Ascending aorta (tissue), 2 donors: Measurements from ENCODE around the gene EVI5L. TPM values are rescaled to one million over a fixed set of nuclear protein-coding genes. Genes with fewer than 3 reads are reported as not detected.

Experiments used
- DNase-seq, 2 donors: peaks; one replicate each; pipeline ENCODE4 v3.0.0-alpha.2; 2019; ENCODE audit warnings: low spot score in 2 of 2
- H3K27ac ChIP-seq, 2 donors: fragments of 200-600 bp; sonication (generic); one replicate each; pipeline ENCODE4 v1.5.1; 2016 to 2017; ENCODE audit warnings: mild to moderate bottlenecking in 1 of 2
- H3K27me3 ChIP-seq: fragments of 200-600 bp; sonication (generic); one replicate; pipeline ENCODE4 v1.5.1; 2017
- H3K36me3 ChIP-seq, 2 donors: fragments of 200-600 bp; sonication (generic); one replicate each; pipeline ENCODE4 v1.5.1; 2016
- H3K4me1 ChIP-seq, 2 donors: fragments of 200-600 bp; sonication (generic); one replicate each; pipeline ENCODE4 v1.5.1; 2016 to 2017; ENCODE audit warnings: mild to moderate bottlenecking in 1 of 2
- H3K4me3 ChIP-seq, 2 donors: fragments of 200-600 bp; sonication (generic); one replicate each; pipeline ENCODE4 v1.5.1; 2016 to 2017; ENCODE audit warnings: mild to moderate bottlenecking in 1 of 2
- H3K9me3 ChIP-seq, 2 donors: fragments of 200-600 bp; sonication (generic); one replicate each; pipeline ENCODE4 v1.5.1; 2016
- CTCF ChIP-seq, 3 experiments: fragments of 200-600 bp in 2 of 3; fragments of 450-650 bp in 1 of 3; sonication (generic) in 2 of 3; IDR thresholded peaks; one replicate each; pipeline ENCODE4 v1.5.1; 2016 to 2019; ENCODE audit warnings: antibody characterized with exemption in 3 of 3, mild to moderate bottlenecking in 1 of 3, moderate library complexity in 1 of 3
- intact Hi-C: fragments of 100-400 bp; cut with DNase I; formaldehyde crosslinking; loops from one replicate; pipeline ENCODE4 v1.15.1; 2023
- total RNA-seq: library from RNA; depleted of rRNA; stranded (reverse); fragments of >200 nt; gene quantifications from one replicate; pipeline ENCODE4 v1.1.0, GENCODE V29; 2016

EVI5L gene
- total RNA-seq, 1 donor from 2014 or later, result 27.7 TPM

- H3K4me3 ChIP-seq, result no peak overlapping the region
- no peak overlapping the region for H3K27ac ChIP-seq
- no peaks in the 10 kb centered on the region for H3K27me3 ChIP-seq
- intact Hi-C loops, result no loop called here
- no peak for DNase-seq
- no peaks in the 10 kb centered on the region for H3K36me3 ChIP-seq
- no peaks in the 10 kb centered on the region for H3K4me1 ChIP-seq
- no peaks in the 10 kb centered on the region for H3K9me3 ChIP-seq
- TF ChIP-seq CTCF (IDR thresholded peaks at IDR 0.05), result no peak
Measured at GRCh38 chr19:7841751-7842660, 12.0 kb downstream of the EVI5L start.

- Histone ChIP-seq H3K4me1 (no peaks in the 10 kb centered on the region), H3K36me3 (no peaks in the 10 kb centered on the region), H3K9me3 (no peaks in the 10 kb centered on the region), H3K27ac (no peak overlapping the region), H3K27me3 (no peaks in the 10 kb centered on the region), H3K4me3 (no peak overlapping the region)
- DNase-seq, result no peak
- intact Hi-C loops, result no loop called here
- TF ChIP-seq CTCF (IDR thresholded peaks at IDR 0.05), result no peak
Measured at GRCh38 chr19:7842661-7843294, 12.8 kb downstream of the EVI5L start.

- Histone ChIP-seq H3K4me3 (no peak overlapping the region), H3K27ac (no peak overlapping the region), H3K27me3 (no peaks in the 10 kb centered on the region), H3K4me1 (no peaks in the 10 kb centered on the region), H3K9me3 (no peaks in the 10 kb centered on the region), H3K36me3 (no peaks in the 10 kb centered on the region)
- no peak for TF ChIP-seq CTCF (IDR thresholded peaks at IDR 0.05)
- intact Hi-C loops, result no loop called here
- DNase-seq, result no peak
Measured at GRCh38 chr19:7843521-7843920, 13.5 kb downstream of the EVI5L start.

GRCh38 chr19:7844405-7844804 is 14.4 kb downstream of the EVI5L start:
- H3K27me3 ChIP-seq, result no peaks in the 10 kb centered on the region
- H3K4me3 ChIP-seq, result no peak overlapping the region
- no peak for TF ChIP-seq CTCF (IDR thresholded peaks at IDR 0.05)
- intact Hi-C loops, result no loop called here
- peaks cover 0 to under 1% of the 10 kb centered on the region in 2 donors for H3K36me3 ChIP-seq
- no peaks in the 10 kb centered on the region for H3K4me1 ChIP-seq
- no peak overlapping the region for H3K27ac ChIP-seq
- no peaks in the 10 kb centered on the region for H3K9me3 ChIP-seq
- no peak for DNase-seq

- peaks cover 0 to 2% of the 10 kb centered on the region in 2 donors for H3K36me3 ChIP-seq
- H3K4me3 ChIP-seq, result no peak overlapping the region
- intact Hi-C loops, result no loop called here
- DNase-seq, result no peak
- no peak for TF ChIP-seq CTCF (IDR thresholded peaks at IDR 0.05)
- H3K27me3 ChIP-seq, result no peaks in the 10 kb centered on the region
- no peak overlapping the region for H3K27ac ChIP-seq
- H3K9me3 ChIP-seq, result no peaks in the 10 kb centered on the region
- H3K4me1 ChIP-seq, result no peaks in the 10 kb centered on the region
Measured at GRCh38 chr19:7844951-7845350, 14.9 kb downstream of the EVI5L start.
